ENCODE measurements around the gene COQ8A. TPM values are rescaled to one million over a fixed set of nuclear protein-coding genes. Genes with fewer than 3 reads are reported as not detected.
A peak's percentile ranks its signal among the peaks of the same experiment; 100 is the strongest.

COQ8A gene
- total RNA-seq, 4 donors from 2014 or later: 53.2 to 94.0 (median 80.8) TPM

GRCh38 chr1:226976978-226977642 is 37.0 kb downstream of the COQ8A start:
- ATAC-seq: no peak
- Histone ChIP-seq H3K4me1 (peaks cover 2 to 61% (median 29%) of the 10 kb centered on the region in 3 donors), H3K36me3 (peaks cover 0 to 57% of the 10 kb centered on the region in 2 donors), H3K27me3 (no peaks in the 10 kb centered on the region), H3K4me3 (no peak overlapping the region), H3K27ac (peak overlapping the region in 1 of 4 donors; percentile 0), H3K9me3 (no peaks in the 10 kb centered on the region)
- WGBS, 2 donors (ENCODE audit: low coverage in 1 of 2): 80 to 100% methylated on average over 1 to 3 of the region's 21 CpGs
- no peak for TF ChIP-seq CTCF (IDR thresholded peaks at IDR 0.05)
- TF ChIP-seq POLR2AphosphoS5 (IDR thresholded peaks at IDR 0.05): no peak
- no peak for TF ChIP-seq EP300 (IDR thresholded peaks at IDR 0.05)
- no peak for TF ChIP-seq POLR2A (IDR thresholded peaks at IDR 0.05)

GRCh38 chr1:226977643-226978431 is 37.7 kb downstream of the COQ8A start:
- no peak overlapping the region for H3K27ac ChIP-seq
- WGBS, 2 donors (ENCODE audit: low coverage in 1 of 2): 88 to 90% methylated on average over 17 to 18 of the region's 20 CpGs
- TF ChIP-seq CTCF (IDR thresholded peaks at IDR 0.05) (no peak), POLR2AphosphoS5 (IDR thresholded peaks at IDR 0.05) (no peak), EP300 (IDR thresholded peaks at IDR 0.05) (no peak), POLR2A (IDR thresholded peaks at IDR 0.05) (no peak)
- peaks cover 2 to 54% (median 28%) of the 10 kb centered on the region in 3 donors for H3K4me1 ChIP-seq
- H3K4me3 ChIP-seq: no peak overlapping the region
- peaks cover 0 to 64% of the 10 kb centered on the region in 2 donors for H3K36me3 ChIP-seq
- no peaks in the 10 kb centered on the region for H3K9me3 ChIP-seq
- ATAC-seq: no peak
- H3K27me3 ChIP-seq: no peaks in the 10 kb centered on the region

GRCh38 chr1:226978432-226979114 is 38.5 kb downstream of the COQ8A start:
- no peak for ATAC-seq
- Histone ChIP-seq H3K9me3 (no peaks in the 10 kb centered on the region), H3K4me1 (peaks cover 0 to 47% (median 21%) of the 10 kb centered on the region in 3 donors), H3K27ac (no peak overlapping the region), H3K4me3 (no peak overlapping the region), H3K27me3 (no peaks in the 10 kb centered on the region), H3K36me3 (peaks cover 0 to 71% of the 10 kb centered on the region in 2 donors)
- 94 to 97% methylated on average over 2 to 7 of the region's 10 CpGs for WGBS, 2 donors (ENCODE audit: low coverage in 1 of 2)
- TF ChIP-seq EP300 (IDR thresholded peaks at IDR 0.05) (no peak), POLR2A (IDR thresholded peaks at IDR 0.05) (no peak), CTCF (IDR thresholded peaks at IDR 0.05) (no peak), POLR2AphosphoS5 (IDR thresholded peaks at IDR 0.05) (no peak)

- no peak for TF ChIP-seq EP300 (IDR thresholded peaks at IDR 0.05)
- TF ChIP-seq POLR2AphosphoS5 (IDR thresholded peaks at IDR 0.05): no peak
- TF ChIP-seq CTCF (IDR thresholded peaks at IDR 0.05): no peak
- no peak for TF ChIP-seq POLR2A (IDR thresholded peaks at IDR 0.05)
- ATAC-seq: no peak
- Histone ChIP-seq H3K27me3 (no peaks in the 10 kb centered on the region), H3K4me3 (no peak overlapping the region), H3K36me3 (peaks cover 0 to 77% of the 10 kb centered on the region in 2 donors), H3K4me1 (peaks cover 0 to 41% (median 15%) of the 10 kb centered on the region in 3 donors), H3K9me3 (no peaks in the 10 kb centered on the region), H3K27ac (no peak overlapping the region)
- WGBS, 2 donors (ENCODE audit: low coverage in 1 of 2): 67% methylated on average over 3 of the region's 15 CpGs; no CpG with 5 or more reads in 1 of the 2 donors
Measured at GRCh38 chr1:226979115-226979516, 39.0 kb downstream of the COQ8A start.

Data from gastroesophageal sphincter (tissue), 4 donors.